Rectal smooth muscle tissue (tissue), 1 donor: ENCODE measurements around the gene PCGF5.
"Not testable (repeated sequence)": the region's sequence is repeated elsewhere in the genome, so short reads cannot be mapped to it uniquely, and the experiment has no call there.

Experiments used
- H3K27ac ChIP-seq: one replicate; pipeline ENCODE4 v1.7.0; 2013; ENCODE audit warnings: low read depth, low read length, inconsistent platforms
- H3K27me3 ChIP-seq: one replicate; pipeline ENCODE4 v1.7.0; 2013; ENCODE audit warnings: low read length; ENCODE audit not compliant: control insufficient read depth, insufficient read depth
- H3K36me3 ChIP-seq: one replicate; pipeline ENCODE4 v1.7.0; 2013; ENCODE audit warnings: low read length; ENCODE audit not compliant: control insufficient read depth, insufficient read depth
- H3K4me1 ChIP-seq: one replicate; pipeline ENCODE4 v1.7.0; 2013; ENCODE audit warnings: low read length; ENCODE audit not compliant: control insufficient read depth, insufficient read depth
- H3K4me3 ChIP-seq: one replicate; pipeline ENCODE4 v1.7.0; 2013; ENCODE audit warnings: low read length
- H3K9ac ChIP-seq: one replicate; pipeline ENCODE4 v1.7.0; 2013; ENCODE audit warnings: low read length

Gene PCGF5

GRCh38 chr10:91317541-91317940, 97.1 kb downstream of the PCGF5 start:
- no peak overlapping the region for H3K27ac ChIP-seq
- no peak overlapping the region for H3K4me3 ChIP-seq
- H3K27me3 ChIP-seq: no peaks in the 10 kb centered on the region
- H3K4me1 ChIP-seq: no peaks in the 10 kb centered on the region
- H3K36me3 ChIP-seq: no peaks in the 10 kb centered on the region
- no peak overlapping the region for H3K9ac ChIP-seq

- no peaks in the 10 kb centered on the region for H3K27me3 ChIP-seq
- H3K4me3 ChIP-seq: no peak overlapping the region
- no peak overlapping the region for H3K27ac ChIP-seq
- H3K36me3 ChIP-seq: no peaks in the 10 kb centered on the region
- H3K9ac ChIP-seq: no peak overlapping the region
- no peaks in the 10 kb centered on the region for H3K4me1 ChIP-seq
Measured at GRCh38 chr10:91319336-91319735, 98.9 kb downstream of the PCGF5 start.

- not testable (repeated sequence) for H3K4me3 ChIP-seq, H3K36me3 ChIP-seq, H3K27me3 ChIP-seq, H3K27ac ChIP-seq, H3K4me1 ChIP-seq, H3K9ac ChIP-seq
Measured at GRCh38 chr10:91323293-91323905, 102.9 kb downstream of the PCGF5 start.

GRCh38 chr10:91328320-91328984, 108.0 kb downstream of the PCGF5 start:
- no peaks in the 10 kb centered on the region for H3K4me1 ChIP-seq
- no peaks in the 10 kb centered on the region for H3K27me3 ChIP-seq
- H3K27ac ChIP-seq: no peak overlapping the region
- H3K9ac ChIP-seq: no peak overlapping the region
- no peak overlapping the region for H3K4me3 ChIP-seq
- no peaks in the 10 kb centered on the region for H3K36me3 ChIP-seq
